Measurements from ENCODE around the gene RSPO3.

DNA sequence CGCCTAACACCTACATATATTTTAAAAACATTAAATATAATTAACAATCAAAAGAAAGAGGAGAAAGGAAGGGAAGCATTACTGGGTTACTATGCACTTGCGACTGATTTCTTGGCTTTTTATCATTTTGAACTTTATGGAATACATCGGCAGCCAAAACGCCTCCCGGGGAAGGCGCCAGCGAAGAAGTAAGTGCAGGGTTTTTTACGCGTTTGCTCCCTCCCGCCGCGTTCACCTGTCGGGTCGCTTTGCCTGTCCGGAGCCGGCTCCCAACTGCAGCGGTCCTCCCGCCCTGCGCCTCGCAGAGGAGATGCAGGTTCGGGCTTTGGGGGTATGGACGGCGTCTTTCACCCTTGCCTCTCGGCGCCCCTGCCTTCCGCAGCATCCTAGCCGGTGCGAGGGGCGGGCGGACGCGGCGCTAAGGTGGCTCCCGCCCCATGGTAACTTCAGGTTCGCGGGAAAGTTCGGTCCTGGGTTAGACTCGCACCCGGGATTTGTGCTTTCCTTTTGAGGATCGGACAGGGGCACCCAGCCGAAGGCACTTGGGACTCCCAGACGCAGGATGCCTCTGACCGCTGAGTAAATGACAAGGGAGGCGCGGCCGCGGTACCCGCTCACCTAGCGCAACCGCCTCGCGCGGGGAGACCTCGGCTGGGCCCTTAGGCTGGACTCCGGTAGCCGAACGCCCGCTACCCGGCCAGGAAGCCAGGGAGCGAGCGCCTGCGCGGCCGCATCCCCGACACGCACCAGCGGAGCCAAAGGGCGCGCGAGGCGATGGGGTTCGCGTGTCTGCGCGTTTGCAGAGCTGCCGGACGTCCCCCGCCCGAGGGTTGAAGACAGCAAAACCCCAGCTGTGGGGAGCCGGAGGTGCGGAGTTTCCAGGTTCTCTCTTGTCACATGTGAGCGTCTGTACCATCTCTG, 891 bp downstream of the RSPO3 start:
- TF ChIP-seq, protein P1, sequence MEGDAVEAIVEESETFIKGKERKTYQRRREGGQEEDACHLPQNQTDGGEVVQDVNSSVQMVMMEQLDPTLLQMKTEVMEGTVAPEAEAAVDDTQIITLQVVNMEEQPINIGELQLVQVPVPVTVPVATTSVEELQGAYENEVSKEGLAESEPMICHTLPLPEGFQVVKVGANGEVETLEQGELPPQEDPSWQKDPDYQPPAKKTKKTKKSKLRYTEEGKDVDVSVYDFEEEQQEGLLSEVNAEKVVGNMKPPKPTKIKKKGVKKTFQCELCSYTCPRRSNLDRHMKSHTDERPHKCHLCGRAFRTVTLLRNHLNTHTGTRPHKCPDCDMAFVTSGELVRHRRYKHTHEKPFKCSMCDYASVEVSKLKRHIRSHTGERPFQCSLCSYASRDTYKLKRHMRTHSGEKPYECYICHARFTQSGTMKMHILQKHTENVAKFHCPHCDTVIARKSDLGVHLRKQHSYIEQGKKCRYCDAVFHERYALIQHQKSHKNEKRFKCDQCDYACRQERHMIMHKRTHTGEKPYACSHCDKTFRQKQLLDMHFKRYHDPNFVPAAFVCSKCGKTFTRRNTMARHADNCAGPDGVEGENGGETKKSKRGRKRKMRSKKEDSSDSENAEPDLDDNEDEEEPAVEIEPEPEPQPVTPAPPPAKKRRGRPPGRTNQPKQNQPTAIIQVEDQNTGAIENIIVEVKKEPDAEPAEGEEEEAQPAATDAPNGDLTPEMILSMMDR (IDR thresholded peaks at IDR 0.05): no peak
- no peak for TF ChIP-seq POLR2A (IDR thresholded peaks at IDR 0.05)

Data from Peyer's patch (tissue), 4 donors.